GM12878 (cell line): Measurements from ENCODE around the gene WNK2.

Experiments used
- CTCF ChIP-seq, 3 experiments: IDR thresholded peaks in 2 of 3; conservative IDR thresholded peaks in 1 of 3; 2 replicates each; pipeline ENCODE4 v1.5.1; 2011; ENCODE audit warnings: low read depth in 3 of 3, low read length in 3 of 3, mild to moderate bottlenecking in 3 of 3, control low read depth in 2 of 3, moderate library complexity in 2 of 3, inconsistent platforms in 1 of 3, mixed read lengths in 1 of 3; ENCODE audit not compliant: control insufficient read depth in 2 of 3, insufficient read depth in 1 of 3; ENCODE audit errors: extremely low read depth in 1 of 3
- EZH2 ChIP-seq: IDR thresholded peaks from 2 replicates; pipeline ENCODE4 v1.6.1; 2012; ENCODE audit warnings: low read depth, mild to moderate bottlenecking, control low read depth, inconsistent platforms, low read length, borderline replicate concordance; ENCODE audit not compliant: control insufficient read depth
- FOXM1 ChIP-seq: IDR thresholded peaks from 2 replicates; pipeline ENCODE4 v1.6.1; 2012; ENCODE audit warnings: low read depth, mild to moderate bottlenecking, inconsistent platforms, low read length, moderate library complexity
- POLR2A ChIP-seq: IDR thresholded peaks from 2 replicates; pipeline ENCODE4 v1.6.1; 2011; ENCODE audit warnings: low read depth, mild to moderate bottlenecking, low read length
- POLR2AphosphoS5 ChIP-seq: IDR thresholded peaks from 2 replicates; pipeline ENCODE4 v1.6.1; 2011; ENCODE audit warnings: mild to moderate bottlenecking, low read length, inconsistent platforms
- SMC3 ChIP-seq: IDR thresholded peaks from 2 replicates; pipeline ENCODE4 v1.6.1; 2011; ENCODE audit warnings: low read length, improper control_type of control experiment, borderline replicate concordance

DNA sequence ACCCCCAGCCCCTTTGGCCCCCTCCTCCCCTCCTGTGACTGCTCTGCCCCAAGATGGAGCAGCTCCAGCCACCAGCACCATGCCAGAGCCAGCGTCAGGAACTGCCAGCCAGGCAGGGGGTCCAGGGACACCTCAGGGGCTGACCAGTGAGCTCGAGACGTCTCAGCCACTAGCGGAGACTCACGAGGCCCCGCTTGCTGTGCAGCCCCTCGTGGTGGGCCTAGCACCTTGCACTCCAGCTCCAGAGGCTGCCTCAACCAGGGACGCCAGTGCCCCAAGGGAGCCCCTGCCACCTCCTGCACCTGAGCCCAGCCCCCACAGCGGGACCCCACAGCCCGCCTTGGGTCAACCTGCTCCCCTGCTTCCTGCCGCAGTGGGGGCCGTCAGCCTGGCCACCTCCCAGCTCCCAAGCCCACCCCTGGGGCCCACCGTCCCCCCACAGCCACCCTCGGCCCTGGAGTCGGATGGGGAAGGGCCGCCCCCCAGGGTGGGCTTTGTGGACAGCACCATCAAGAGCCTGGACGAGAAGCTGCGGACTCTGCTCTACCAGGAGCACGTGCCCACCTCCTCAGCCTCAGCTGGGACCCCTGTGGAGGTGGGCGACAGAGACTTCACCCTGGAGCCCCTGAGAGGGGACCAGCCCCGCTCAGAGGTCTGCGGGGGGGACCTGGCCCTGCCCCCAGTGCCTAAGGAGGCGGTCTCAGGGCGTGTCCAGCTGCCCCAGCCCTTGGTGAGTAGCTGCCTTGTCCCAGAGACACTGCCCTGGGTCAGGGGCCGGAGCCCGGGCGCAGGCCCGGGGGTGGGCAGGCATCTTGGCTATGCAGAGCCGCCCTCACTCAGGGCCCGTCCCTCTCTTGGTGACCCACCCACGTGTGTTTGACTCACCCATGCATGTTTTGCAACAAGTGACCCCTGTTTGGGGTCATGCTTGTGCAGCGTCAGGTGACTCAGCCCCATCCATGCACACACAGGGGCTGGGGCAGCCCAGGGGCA lies 105.2 kb downstream of the WNK2 start:
- TF ChIP-seq FOXM1 (no peak), CTCF (IDR thresholded peaks at IDR 0.05 in 2 of 3, conservative IDR thresholded peaks at IDR 0.05 in 1 of 3; ENCODE audit: control insufficient read depth in 2 of 3, extremely low read depth in 1 of 3, insufficient read depth in 1 of 3, low read depth in 3 of 3, low read length in 3 of 3) (no peak), SMC3 (no peak), EZH2 (no peak), POLR2AphosphoS5 (no peak), POLR2A (no peak)
